ENCODE data around the gene PTPRF.

Gene PTPRF

DNA sequence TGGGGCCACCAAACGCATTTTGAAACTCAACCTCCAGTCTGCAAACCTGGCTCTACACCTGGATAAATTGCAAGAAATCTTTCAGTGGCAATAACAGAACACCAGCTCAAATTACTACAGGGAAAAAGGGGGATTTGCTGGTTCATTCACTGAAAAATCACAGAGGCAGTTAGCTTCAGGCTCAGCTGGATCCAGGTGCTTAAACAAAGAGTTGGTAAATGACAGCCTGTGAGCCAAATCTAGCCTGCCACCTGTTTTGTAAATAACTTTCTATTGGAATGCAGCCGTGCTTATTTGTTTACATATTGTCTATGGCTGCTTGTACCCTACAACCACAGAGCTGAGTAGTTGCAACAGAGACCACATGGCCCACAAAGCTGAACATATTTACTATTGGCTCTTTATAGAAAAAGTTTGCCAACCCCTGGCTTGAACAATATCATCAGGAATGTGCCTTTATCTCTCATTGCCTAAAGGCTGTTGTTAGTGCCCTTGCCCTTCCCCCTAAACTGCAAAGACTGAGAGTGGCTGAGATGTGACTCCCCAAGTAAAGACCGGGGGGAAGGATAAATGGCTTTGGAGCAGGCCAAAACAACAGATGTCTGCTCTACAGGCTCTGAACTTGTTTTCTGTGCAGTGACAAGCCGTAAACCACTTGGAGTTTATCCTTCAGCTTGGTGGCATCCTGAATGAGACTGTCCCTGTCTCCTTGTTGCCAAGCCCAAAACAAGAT, 21.5 kb upstream of the PTPRF start:
- TF ChIP-seq GATA3 (IDR thresholded peaks at IDR 0.05; ENCODE audit: low read depth, low read length) (no peak), GATA2 (IDR thresholded peaks at IDR 0.05; ENCODE audit: low read depth, low read length) (no peak)

DNA sequence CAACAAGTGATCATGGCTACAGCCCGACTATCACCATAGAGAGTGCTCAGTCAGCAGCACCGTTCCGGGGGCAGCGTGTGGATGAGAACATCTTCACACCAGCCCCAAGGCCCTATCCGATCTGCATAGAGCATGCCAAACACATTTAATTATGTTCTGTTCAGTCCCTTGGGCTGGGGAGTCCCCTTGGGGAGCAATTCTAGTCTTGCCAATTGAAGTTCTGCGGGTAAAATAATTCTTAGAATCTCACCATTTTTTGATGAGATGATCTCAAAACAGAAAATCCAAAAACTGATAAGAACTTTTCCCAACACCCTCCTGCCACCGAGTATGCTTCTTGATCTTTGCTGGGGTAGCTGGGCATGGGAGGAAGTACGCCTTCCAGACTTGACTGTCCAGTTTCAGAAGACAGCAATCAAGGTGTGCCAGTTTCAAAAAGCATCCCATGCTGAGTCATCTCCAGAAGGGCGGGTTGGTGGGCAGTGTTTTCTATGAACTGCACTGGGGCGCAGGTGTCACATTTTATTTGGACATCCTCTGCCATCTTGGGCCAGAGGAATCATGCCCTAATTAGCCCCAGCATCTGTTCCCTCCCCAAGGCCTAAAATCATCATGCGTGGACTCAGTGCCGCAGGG, 20.8 kb upstream of the PTPRF start:
- TF ChIP-seq GATA2 (IDR thresholded peaks at IDR 0.05; ENCODE audit: low read depth, low read length) (no peak), GATA3 (IDR thresholded peaks at IDR 0.05; ENCODE audit: low read depth, low read length) (no peak)

- no peak for TF ChIP-seq GATA3 (IDR thresholded peaks at IDR 0.05; ENCODE audit: low read depth, low read length)
- TF ChIP-seq GATA2 (IDR thresholded peaks at IDR 0.05; ENCODE audit: low read depth, low read length), result no peak
These were observed 20.1 kb upstream of the PTPRF start for GRCh38 chr1:43510621-43511020.

- no peak for TF ChIP-seq GATA3 (IDR thresholded peaks at IDR 0.05; ENCODE audit: low read depth, low read length)
- TF ChIP-seq GATA2 (IDR thresholded peaks at IDR 0.05; ENCODE audit: low read depth, low read length), result no peak
These were observed 19.3 kb upstream of the PTPRF start for GRCh38 chr1:43511394-43511793.

GRCh38 chr1:43512133-43512532, 18.6 kb upstream of the PTPRF start:
- TF ChIP-seq GATA2 (IDR thresholded peaks at IDR 0.05; ENCODE audit: low read depth, low read length), result no peak
- TF ChIP-seq GATA3 (IDR thresholded peaks at IDR 0.05; ENCODE audit: low read depth, low read length), result no peak

GRCh38 chr1:43512681-43513080, 18.0 kb upstream of the PTPRF start:
- TF ChIP-seq GATA2 (IDR thresholded peaks at IDR 0.05; ENCODE audit: low read depth, low read length) (no peak), GATA3 (IDR thresholded peaks at IDR 0.05; ENCODE audit: low read depth, low read length) (no peak)

- TF ChIP-seq GATA2 (IDR thresholded peaks at IDR 0.05; ENCODE audit: low read depth, low read length) (no peak), GATA3 (IDR thresholded peaks at IDR 0.05; ENCODE audit: low read depth, low read length) (no peak)
These were observed 17.1 kb upstream of the PTPRF start for GRCh38 chr1:43513471-43514173.

- TF ChIP-seq GATA2 (IDR thresholded peaks at IDR 0.05; ENCODE audit: low read depth, low read length), result no peak
- TF ChIP-seq GATA3 (IDR thresholded peaks at IDR 0.05; ENCODE audit: low read depth, low read length), result no peak
These were observed 11.6 kb upstream of the PTPRF start for GRCh38 chr1:43518935-43519686.

- TF ChIP-seq GATA2 (IDR thresholded peaks at IDR 0.05; ENCODE audit: low read depth, low read length), result no peak
- no peak for TF ChIP-seq GATA3 (IDR thresholded peaks at IDR 0.05; ENCODE audit: low read depth, low read length)
These were observed 10.4 kb upstream of the PTPRF start for GRCh38 chr1:43520100-43520778.

GRCh38 chr1:43521078-43521477, 9.6 kb upstream of the PTPRF start:
- TF ChIP-seq GATA2 (IDR thresholded peaks at IDR 0.05; ENCODE audit: low read depth, low read length) (no peak), GATA3 (IDR thresholded peaks at IDR 0.05; ENCODE audit: low read depth, low read length) (no peak)

- TF ChIP-seq GATA3 (IDR thresholded peaks at IDR 0.05; ENCODE audit: low read depth, low read length), result no peak
- no peak for TF ChIP-seq GATA2 (IDR thresholded peaks at IDR 0.05; ENCODE audit: low read depth, low read length)
These were observed 8.9 kb upstream of the PTPRF start for GRCh38 chr1:43521756-43522155.

GRCh38 chr1:43522431-43522775, 8.3 kb upstream of the PTPRF start:
- TF ChIP-seq GATA2 (IDR thresholded peaks at IDR 0.05; ENCODE audit: low read depth, low read length) (no peak), GATA3 (IDR thresholded peaks at IDR 0.05; ENCODE audit: low read depth, low read length) (no peak)

DNA sequence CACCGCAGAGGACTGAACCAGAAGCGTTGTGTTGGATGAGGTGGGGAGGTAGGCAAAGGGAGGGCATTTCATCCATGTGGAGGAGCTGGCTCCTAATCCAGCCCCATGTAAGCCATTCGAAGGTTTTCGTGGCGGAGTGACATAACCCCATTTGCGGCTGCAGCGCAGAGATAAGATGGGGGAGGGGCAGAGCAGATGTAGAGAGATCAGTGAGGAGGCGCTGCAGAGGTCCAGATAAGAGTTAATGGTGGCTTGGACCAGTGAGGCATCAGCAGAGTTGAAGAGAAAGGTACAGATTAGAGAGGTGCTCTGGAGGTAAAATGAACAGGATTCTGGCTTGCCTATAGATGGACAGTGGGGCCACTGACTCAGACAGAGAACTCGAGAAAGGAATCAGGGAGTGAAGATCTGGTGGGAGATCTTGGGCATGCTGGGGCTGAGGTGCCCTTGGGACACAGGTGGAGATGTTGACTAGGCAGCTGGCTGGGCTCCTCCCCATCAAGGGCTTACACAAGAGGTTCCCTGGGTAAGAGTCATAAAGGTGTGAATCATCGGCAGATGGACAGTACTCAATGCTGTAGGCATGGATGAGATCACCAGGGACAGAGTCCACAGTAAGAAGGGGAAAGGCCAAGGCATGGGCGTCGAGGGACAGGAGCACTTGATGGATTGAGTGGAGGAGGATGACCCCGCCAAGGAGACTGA, 7.8 kb upstream of the PTPRF start:
- TF ChIP-seq GATA2 (IDR thresholded peaks at IDR 0.05; ENCODE audit: low read depth, low read length), result no peak
- no peak for TF ChIP-seq GATA3 (IDR thresholded peaks at IDR 0.05; ENCODE audit: low read depth, low read length)

Data from SH-SY5Y (cell line).